Limb (tissue), 2 donors: ENCODE results near the gene NOL3.
"Not testable (repeated sequence)": the region's sequence is repeated elsewhere in the genome, so short reads cannot be mapped to it uniquely, and the experiment has no call there.

Source experiments
- DNase-seq, 2 donors: peaks; one replicate each; pipeline ENCODE4 v3.0.0-alpha.2; 2016; ENCODE audit errors: extremely low spot score in 2 of 2

Gene NOL3

DNA sequence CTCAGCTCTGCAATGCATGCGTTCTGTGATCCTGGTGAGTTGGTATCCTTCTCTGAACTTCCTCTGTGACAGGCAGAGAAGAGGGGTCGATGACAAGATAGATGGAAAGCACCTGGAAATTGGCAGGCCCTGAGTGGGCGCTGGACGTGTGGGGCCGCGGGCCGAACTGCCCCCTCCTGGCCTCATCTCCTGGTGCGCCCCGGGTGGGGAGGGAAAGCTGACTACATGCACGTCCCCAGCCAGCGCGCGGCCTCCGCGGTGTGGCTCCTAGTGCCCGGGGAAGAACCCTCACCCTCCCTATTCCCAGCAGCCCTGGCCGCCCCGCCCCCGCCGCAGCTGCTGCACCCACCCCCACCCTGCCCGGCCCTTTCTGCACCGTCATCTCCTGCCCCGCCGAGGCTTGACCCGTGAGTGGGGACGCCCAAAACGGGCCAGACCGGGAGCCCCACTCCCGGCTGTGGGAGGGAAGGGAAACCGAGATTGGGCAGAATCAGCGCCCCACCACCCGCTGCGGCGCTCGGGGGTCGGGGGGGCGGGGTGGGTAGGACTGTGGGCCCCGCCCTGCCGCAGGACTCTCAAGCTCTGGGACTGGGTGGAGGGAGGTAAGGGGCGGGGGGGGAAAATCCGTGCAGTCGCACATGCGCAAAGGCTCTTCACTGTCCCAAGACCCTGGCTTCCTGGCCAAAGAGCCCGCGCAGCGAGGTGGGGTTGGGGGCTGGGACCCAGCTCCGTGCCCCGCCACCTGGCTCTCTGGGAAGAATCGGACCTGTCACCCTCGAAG, at the start of gene NOL3:
TSS of gene NOL3 (plus strand) at position 371 of the 781 bp plus-strand sequence.
- peak in 1 of 2 donors; percentile 76 for DNase-seq

DNA sequence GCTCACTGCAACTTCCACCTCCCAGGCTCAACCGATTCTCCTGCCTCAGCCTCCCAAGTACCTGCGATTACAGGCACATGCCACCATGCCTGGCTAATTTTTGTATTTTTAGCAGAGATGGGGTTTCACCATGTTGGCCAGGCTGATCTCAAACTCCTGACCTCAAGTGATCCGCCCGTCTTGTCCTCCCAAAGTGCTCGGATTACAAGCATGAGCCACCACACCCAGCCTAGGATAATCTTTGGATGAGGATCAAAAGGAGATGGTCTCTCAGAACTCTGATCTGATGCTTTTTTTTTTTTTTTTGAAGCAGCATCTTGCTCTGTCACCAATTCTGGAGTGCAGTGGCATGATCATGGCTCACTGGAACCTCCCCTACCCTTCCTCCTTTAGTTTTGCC, 47.5 kb upstream of the NOL3 start:
- DNase-seq, result not testable (repeated sequence)

DNA sequence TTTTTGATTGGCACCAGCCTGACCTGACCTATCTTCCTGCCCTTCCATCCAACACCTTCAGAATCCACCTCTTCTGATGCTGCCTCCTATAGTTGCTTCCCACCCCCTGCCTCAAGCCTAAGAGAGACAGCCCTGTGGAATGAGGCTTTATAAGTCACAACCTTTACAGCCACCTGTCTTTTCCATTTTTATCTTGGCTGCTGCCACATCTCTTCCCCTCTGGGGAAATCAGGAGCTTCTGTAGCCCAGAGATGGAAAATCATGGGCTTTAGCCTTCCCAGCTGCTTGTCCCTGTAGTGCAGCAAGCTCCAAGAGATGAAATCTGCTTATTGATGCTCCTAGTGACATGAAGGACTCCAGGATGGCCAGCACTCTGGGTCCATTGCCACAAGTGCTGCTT, 41.9 kb upstream of the NOL3 start:
- DNase-seq, result no peak

DNA sequence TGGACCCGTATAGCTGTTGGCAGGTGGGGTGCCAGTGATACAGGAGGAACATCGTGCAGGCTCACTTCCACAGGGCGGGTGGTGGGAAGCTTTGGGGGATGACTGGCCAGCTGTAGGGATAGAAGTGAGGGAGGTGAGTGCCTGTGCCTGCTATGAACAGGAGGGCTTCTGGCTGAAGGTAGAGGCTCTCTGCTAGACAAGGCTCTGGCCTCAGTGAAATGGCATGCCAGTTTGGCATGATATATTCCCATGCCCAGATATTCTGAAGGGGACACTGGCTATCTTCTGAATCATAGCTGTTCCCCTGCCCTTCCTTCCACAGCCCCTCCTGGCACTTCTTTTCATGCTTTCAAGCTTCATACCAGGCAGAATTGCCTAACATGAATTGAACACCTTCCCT, 41.5 kb upstream of the NOL3 start:
- DNase-seq, result no peak

DNA sequence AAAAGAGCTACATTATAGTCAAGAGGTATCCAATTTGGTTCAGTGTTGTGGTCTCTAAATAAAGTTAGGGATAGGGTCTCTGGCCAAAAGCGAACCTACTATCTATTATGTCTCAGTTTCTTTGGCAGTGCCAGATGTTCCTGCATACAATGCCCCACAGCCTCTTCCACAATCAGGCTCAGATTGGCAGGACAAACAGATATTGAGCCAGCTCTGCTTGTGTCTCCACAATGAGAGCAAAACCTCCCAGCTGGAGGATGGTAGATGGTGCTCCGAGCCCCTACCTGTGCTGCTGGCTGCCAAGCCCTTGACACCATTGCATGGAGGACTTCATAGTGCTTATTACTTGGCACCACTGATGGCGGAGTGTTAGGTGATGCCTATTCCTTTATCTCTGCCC, 40.9 kb upstream of the NOL3 start:
- no peak for DNase-seq

DNA sequence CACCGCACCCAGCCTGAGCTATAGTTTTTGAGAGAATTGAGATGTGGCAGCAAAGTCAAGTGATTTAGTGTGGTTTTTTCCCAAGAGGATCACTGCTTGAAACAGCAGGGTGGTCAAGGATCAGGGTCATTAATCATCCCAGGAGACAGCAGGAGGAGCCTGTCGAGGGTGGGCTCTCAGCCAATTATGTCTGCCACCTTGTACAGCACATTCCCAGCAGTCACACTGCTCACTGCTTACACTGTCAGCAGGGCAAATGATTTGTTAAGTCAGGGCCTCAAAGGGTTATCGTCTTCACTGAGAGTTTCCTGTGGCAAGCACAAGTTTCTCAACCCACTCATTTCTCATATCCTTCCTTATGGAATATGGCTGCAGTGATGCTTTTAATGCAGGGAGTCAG, 32.7 kb upstream of the NOL3 start:
- DNase-seq, result no peak

DNA sequence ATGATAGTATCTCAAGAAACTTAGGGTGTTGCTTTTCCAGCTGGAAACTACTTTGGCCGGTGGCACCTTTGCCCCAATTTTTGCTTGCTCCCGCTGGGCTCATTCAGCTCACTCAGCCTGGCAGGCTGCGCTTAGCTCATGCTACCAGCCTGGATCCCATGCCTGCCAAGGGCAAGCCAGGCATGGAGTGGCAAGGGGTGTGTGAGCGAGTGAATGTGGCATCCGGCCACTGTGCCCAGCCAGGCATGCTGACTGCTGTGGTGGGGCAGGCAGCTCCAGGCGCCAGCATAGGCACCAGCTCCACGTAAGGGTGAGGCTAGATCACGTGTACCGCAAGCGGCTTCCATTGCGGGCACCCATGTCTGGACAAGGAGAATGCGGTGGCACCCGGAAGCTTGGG, 28.9 kb upstream of the NOL3 start:
- no peak for DNase-seq

DNA sequence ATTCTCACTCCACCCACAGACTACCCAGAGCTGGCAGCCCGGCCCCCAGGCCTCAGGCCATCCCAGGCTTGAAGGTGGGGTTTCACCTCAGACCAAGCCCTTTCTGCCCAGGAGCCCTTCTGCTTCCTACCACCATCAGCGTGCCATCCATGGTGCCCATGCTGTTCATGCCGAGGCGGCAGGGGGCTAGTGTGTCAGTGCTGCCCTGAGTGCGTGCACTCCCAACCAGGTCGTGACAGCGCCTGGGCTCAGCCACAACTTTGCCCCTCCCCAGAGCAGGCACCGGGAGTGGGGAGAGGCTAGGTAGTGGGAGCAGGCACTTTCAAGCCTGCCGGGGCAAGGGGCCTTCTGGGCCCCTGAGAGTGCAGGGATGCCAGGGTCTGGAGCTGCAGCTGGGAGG, 28.0 kb upstream of the NOL3 start:
- DNase-seq, result no peak

DNA sequence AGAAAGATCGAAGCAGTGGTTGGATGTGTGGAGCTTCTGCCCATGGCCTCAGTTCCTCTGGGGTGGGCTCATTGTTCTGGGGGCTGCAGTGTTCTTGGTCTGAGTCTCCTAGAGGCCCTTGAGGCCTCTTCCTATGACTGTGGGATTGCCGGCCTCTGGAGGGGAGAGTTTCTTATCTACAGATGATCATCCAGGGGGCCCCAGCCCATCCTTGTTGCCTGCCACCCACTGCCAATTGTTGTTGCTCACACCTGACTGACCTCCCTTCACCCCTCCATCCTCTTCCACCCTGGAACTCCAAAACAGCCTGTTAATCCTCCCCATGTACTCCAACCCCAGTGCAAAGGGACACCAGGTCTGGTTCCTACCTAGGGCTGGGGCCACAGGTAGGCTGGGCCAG, 25.4 kb upstream of the NOL3 start:
- DNase-seq, result no peak

DNA sequence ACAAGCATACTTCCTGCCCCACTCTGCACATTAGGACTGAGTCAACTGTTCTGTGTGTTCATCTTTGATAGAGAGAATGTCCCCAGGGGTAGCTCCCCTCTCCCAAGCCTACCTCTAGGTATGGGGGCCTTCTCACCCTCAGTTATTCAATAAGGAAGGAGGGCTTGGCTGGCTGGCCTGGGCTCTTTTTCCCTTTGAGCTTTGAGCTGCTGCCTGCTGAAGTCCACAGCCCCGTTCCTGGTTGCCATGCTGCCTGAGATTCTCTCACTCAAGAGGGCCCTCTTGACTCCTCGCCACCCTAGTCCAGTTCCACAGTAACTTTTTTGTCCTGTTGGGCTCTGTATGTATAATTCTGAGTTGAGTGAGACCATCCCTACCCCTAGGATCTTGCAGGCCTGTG, 24.6 kb upstream of the NOL3 start:
- no peak for DNase-seq

DNA sequence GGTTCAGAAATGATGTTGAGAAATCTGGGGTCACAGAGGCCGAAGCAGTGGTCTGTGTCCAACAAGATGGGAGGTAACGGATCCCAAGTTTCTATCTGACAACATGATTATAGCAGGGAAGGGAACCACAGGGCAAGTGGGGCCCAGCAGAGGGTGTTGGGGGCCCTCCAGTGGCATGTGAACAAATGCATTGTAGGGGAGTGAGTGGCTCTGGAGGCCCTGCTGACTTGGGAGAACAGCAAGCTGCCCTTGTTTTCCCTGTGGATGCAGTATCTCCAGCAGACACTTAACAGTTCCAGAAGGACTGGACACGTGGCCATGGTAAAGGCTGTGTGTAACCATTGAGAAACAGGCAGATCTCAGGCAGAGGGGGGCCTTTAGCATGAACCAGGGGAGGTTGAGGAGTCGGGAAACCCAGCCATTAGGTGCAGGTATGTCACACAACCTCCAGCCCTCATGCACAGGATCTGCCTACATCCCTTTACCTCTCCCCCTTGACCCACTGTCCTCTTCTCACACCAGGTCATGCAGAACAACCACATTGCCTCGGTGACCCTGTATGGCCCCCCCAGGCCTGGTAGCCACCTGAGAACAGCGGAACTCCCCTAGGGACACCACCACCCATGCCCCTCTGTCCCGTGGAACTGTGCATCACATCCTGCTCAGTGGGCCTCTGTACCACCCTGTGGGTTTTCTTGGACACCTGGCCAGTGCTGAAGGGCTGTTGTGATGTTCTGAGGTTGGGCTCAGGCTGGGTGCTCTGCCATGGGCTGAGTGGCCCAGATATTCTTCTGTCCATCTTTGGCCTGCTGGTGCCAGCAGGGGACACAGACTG, 23.6 kb upstream of the NOL3 start:
- no peak for DNase-seq

DNA sequence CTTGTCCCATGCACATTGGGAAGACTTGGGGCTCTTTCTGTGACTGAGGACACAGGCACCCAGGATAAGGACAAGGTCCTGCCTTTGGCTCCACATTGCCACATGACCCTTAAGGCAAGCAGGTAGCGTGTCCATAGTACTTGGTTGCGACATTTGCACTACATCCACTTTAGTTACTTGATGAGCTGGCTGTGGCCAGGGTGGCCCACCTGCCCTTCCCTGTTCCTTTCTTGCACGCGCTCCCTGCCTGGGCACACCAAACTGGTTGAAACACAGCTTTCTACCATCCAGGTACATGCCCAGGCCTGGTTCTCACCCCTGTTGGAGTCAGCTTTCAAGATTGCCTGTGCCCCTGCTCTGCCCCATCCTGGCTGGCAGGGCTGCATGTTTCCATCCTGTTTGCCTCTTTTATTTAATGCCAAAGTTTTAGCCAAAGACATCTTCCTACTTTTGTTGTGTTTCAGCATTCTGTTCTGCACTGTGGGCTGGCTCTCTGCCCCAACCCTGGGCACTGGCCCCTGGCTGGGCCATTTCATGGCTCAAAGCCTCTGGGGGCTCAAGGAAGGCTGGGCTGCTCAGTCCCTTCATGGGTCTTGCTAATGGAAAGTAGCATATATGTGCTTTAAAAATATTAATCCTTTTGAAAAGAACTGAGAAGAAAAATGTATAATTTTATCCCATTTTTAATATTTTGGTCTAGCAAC, 22.7 kb upstream of the NOL3 start:
- DNase-seq, result no peak

DNA sequence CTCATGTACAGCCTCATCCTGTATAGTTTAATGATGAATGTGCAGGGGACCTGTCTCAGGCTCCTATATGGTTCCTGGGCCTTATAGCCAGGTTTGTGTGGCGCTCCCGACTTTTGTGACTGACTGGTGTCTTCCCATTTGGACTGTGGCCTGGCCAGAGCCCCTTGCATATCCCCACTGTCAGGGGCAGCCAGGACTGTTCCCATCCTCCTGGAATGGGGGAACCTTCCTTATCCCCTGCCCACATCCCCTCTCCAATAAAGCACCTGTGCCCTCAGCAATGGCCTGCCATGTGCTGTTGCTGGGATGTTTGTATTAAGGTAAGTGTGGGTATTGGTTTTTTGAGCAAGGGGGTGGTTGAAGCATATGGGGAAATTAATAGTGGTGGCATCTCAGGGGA, 22.1 kb upstream of the NOL3 start:
- no peak for DNase-seq

DNA sequence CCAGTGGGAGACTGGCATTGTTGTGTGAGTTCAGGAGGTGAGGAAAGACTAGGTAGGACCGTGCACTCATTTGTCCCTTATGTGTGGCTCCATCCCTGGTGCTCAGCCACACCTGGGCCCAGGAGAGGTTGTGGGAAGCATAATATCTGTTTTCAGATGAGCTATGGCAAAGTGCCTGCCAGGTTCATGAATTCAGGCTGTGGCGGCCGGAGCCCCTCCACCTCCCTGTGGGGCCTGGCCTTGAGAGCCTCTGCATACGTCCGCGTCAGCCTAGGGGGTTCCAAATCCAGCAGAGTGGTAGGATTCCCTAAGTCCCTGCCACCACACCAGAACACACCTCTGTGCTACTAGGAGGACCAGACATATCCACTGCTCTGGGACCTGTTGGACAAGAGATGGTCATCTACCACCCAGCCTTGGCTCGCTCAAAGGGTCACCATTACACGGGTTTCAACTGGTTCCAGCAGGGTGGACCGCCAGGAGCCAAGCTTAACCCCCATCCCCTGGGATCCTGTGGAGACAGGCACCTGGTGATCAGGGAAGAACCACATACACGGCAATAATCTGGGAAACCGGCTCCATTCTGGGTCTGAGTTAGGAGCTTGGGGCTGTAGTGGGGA, 21.6 kb upstream of the NOL3 start:
- no peak for DNase-seq

DNA sequence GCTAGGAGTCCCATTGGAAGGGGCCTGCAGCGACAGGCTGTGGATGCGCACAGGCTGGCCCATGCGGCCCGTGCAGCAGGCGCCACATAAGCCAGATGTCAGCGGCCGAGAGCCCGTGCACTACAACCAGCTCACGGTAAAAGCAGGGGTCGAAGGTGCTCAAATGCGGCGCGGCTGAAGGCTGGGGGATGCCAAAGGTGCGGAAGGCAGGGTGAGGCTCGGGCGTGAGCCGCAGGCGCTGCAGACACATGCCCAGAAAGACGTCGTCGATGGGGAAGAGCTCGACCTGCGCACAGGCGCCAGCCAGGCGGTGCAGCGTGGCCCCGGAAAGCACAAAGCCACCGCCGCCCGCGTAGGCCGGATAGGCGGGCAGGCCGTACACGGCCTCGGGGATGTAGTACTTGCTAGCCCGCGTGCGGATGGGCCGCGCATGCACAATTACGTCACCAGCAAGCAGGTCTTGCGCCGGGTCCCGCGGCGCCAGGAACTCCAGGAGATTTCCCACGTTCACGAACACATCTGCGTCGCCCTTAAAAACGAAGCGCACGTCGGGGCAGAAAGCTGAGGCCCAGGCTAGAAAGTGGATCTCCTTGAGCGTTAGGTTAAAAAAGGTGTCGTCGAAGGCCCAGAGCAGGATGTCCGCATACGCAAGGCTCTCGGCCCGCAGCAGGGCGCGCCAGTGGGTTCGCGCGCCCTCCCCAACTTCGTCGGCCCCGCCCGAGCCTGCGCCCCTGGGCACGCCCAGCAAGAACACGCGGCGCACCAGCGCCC, 20.9 kb upstream of the NOL3 start:
- DNase-seq, result no peak

DNA sequence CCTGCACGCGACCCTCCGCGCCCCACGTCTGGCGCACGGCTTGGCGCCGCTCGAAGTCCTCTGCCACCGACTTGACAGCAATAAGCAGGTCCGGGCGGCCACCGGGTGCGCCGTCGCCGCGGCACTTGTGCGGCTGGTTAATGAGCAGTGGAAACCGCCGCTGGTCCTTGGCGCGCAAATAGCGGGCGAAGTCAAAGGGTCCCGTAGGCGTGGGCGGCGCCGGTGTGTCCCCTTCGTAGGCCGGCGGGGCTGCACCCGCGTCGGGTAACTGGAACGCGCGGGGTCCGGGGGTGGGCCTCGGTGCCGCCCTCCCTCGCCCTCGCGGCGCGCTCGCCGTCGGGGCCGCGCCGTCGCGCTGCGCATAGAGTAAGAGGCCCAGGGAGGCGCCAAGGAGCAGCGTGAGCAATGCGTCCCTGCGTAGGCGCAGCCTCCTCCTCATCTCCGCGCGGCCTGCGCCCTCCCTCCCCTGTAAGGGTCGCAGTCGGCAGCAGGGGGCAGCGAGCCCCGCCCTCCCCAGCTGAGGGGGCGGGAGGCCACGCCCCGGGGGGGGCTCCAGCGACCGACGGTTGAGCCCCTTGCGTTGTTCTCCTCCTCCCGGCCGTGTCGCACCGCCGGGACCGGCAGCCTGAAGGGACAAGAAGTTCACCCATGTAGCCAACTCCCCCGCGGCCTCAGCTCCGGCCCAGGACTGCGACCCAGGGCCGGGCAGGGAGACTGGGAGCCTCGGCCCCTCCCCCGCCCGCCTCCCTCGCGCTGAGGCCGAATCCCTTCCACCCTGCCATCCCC, 20.1 kb upstream of the NOL3 start:
- peak; percentile 67 to 78 for DNase-seq

DNA sequence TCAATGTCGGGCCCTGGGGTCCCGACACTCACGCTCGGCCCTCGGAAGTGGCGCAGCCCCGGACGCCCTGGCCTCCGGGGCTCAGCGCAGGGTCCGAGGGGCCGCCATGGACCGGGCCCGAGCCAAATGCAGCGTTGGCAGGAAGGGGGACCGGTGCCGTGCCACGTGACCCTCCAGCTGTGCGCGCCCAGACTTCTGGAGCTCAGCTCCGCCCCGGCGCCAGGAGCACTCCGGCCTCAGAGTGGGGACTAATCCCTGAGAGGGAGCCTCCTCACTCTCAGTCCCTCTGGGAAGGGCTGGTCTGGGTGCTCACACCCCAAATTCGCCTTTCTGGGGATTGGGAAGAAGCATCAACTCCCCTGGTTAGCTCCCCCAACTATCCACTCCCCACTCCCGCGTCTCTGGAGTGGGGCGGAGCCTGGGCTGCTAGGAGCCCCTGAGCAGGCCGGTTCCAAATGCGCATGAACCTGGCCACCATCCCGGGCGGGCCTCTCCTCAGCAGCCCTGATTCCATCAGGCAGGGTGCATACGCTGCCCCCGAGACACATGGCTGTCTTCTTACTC, 19.4 kb upstream of the NOL3 start, which contains the start of gene B3GNT9:
TSS of gene B3GNT9 (minus strand) at position 166 of the 564 bp plus-strand sequence. CDS start 513 bp downstream, outside the sequence.
- DNase-seq, result peak; percentile 70 to 82

DNA sequence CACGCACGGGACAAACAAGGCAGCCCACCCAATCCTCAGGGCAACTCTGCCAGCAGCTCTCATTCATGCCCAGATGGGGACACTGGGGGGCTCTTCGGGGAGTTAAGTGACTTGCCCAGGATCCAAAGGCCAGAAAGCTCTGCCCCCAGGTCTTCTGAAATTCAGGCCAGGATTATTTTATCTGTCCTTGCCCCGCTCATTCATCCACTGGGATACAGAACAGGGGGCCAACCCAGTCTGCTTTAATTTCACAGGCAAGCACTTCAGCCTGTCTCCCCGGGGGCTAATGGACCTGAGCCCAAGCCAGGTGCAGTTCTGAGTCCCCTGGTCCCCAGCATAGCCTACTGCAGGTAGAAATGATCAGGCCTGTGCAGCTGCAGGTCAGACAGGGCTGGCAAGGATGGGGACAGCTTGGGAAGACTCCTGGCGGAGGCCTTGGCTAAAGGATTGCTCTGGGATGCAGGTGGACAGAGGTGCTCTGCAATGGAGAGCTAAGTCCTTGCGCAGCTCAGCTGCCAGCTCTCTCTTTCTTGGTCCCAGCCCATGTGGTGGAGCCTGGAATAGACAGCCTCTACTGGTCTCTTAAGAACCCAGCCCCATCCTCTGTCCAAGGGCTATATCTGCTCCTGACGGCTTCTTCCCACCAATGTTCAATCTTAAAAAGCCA, 18.8 kb upstream of the NOL3 start:
- DNase-seq, result no peak
